Measurements from ENCODE around the gene ZBTB12.
A peak's percentile ranks its signal among the peaks of the same experiment; 100 is the strongest.

The ZBTB12 gene

DNA sequence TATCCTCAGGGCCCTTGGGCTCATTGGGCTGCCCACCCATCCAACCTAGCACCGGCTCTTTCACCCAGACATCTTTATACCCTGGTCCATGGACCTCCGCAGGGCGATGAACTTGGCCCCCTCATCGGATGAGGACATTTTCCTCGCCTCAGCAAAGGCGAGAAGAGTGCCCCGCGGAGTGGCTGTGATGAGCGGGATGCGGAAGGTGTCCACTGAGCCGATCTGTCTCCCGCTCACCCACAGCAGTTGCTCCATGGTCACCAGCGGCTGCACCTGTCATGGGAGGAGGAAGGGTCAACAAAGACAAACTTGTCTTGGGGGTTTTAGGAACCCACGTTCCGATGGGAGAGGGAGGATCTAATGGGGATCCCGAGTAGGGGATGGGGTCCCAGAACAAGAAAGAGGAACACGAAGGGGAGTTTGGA is 40.0 kb downstream of the ZBTB12 start:
- peak overlapping the region; percentile 73 for H3K9ac ChIP-seq (ENCODE audit: low read length)
- no peaks in the 10 kb centered on the region for H3K9me2 ChIP-seq (ENCODE audit: low read depth, low read length)
- no peaks in the 10 kb centered on the region for H4K20me1 ChIP-seq (ENCODE audit: insufficient read depth, low read length)
- H2AFZ ChIP-seq (ENCODE audit: low read length), result no peak overlapping the region
- H3K4me2 ChIP-seq (ENCODE audit: low read length), result peak overlapping the region; percentile 76
- peak overlapping the region; percentile 67 for H3K4me3 ChIP-seq (ENCODE audit: low read depth, low read length, poor library complexity, severe bottlenecking)
- no peak for TF ChIP-seq EZH2 (IDR thresholded peaks at IDR 0.05; ENCODE audit: borderline replicate concordance, low read length)
- TF ChIP-seq, protein P1, sequence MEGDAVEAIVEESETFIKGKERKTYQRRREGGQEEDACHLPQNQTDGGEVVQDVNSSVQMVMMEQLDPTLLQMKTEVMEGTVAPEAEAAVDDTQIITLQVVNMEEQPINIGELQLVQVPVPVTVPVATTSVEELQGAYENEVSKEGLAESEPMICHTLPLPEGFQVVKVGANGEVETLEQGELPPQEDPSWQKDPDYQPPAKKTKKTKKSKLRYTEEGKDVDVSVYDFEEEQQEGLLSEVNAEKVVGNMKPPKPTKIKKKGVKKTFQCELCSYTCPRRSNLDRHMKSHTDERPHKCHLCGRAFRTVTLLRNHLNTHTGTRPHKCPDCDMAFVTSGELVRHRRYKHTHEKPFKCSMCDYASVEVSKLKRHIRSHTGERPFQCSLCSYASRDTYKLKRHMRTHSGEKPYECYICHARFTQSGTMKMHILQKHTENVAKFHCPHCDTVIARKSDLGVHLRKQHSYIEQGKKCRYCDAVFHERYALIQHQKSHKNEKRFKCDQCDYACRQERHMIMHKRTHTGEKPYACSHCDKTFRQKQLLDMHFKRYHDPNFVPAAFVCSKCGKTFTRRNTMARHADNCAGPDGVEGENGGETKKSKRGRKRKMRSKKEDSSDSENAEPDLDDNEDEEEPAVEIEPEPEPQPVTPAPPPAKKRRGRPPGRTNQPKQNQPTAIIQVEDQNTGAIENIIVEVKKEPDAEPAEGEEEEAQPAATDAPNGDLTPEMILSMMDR (IDR thresholded peaks at IDR 0.05; ENCODE audit: low read length), result no peak
- H3F3A ChIP-seq (ENCODE audit: insufficient read depth, low read length), result no peaks in the 10 kb centered on the region
- H3K27ac ChIP-seq (ENCODE audit: low read depth, low read length, poor library complexity, severe bottlenecking), result no peak overlapping the region
- peaks cover 26% of the 10 kb centered on the region for H3K4me1 ChIP-seq (ENCODE audit: insufficient read depth, low read length, severe bottlenecking)
- H3K9me3 ChIP-seq (ENCODE audit: low read length), result no peaks in the 10 kb centered on the region
- H3K27me3 ChIP-seq (ENCODE audit: insufficient read depth, low read length), result no peaks in the 10 kb centered on the region
- peaks cover 31% of the 10 kb centered on the region for H3K36me3 ChIP-seq (ENCODE audit: insufficient read depth, low read length)
- H3K79me2 ChIP-seq (ENCODE audit: insufficient read depth, low read length), result no peaks in the 10 kb centered on the region

DNA sequence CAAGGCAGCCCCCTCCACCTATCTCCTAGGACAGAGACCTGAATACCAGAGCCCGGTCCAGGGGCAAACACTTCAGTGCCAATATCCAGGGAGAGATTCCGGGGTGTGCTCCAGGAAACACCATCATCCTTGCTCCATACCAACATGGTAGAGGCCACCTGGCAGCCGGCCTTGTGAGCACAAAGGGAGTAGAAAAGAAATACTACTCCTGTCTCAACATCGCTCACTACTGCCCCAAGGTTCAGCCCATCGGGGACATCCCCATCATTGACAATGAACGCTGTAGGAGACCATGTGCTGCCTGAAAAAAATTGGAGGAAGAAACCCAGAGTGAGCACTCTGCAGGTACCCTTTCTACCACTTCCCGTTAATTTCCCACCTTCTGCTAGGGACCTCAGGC is 40.7 kb downstream of the ZBTB12 start:
- H3K4me3 ChIP-seq (ENCODE audit: low read depth, low read length, poor library complexity, severe bottlenecking), result no peak overlapping the region
- peaks cover 31% of the 10 kb centered on the region for H3K36me3 ChIP-seq (ENCODE audit: insufficient read depth, low read length)
- no peak overlapping the region for H3K9ac ChIP-seq (ENCODE audit: low read length)
- H3K27me3 ChIP-seq (ENCODE audit: insufficient read depth, low read length), result no peaks in the 10 kb centered on the region
- H3K79me2 ChIP-seq (ENCODE audit: insufficient read depth, low read length), result no peaks in the 10 kb centered on the region
- no peak overlapping the region for H3K27ac ChIP-seq (ENCODE audit: low read depth, low read length, poor library complexity, severe bottlenecking)
- TF ChIP-seq EZH2 (IDR thresholded peaks at IDR 0.05; ENCODE audit: borderline replicate concordance, low read length), result no peak
- TF ChIP-seq, protein P1 (IDR thresholded peaks at IDR 0.05; ENCODE audit: low read length), result no peak
- no peaks in the 10 kb centered on the region for H4K20me1 ChIP-seq (ENCODE audit: insufficient read depth, low read length)
- H3F3A ChIP-seq (ENCODE audit: insufficient read depth, low read length), result no peaks in the 10 kb centered on the region
- no peak overlapping the region for H2AFZ ChIP-seq (ENCODE audit: low read length)
- no peaks in the 10 kb centered on the region for H3K9me2 ChIP-seq (ENCODE audit: low read depth, low read length)
- H3K9me3 ChIP-seq (ENCODE audit: low read length), result no peaks in the 10 kb centered on the region
- H3K4me1 ChIP-seq (ENCODE audit: insufficient read depth, low read length, severe bottlenecking), result peaks cover 26% of the 10 kb centered on the region
- H3K4me2 ChIP-seq (ENCODE audit: low read length), result no peak overlapping the region

DNA sequence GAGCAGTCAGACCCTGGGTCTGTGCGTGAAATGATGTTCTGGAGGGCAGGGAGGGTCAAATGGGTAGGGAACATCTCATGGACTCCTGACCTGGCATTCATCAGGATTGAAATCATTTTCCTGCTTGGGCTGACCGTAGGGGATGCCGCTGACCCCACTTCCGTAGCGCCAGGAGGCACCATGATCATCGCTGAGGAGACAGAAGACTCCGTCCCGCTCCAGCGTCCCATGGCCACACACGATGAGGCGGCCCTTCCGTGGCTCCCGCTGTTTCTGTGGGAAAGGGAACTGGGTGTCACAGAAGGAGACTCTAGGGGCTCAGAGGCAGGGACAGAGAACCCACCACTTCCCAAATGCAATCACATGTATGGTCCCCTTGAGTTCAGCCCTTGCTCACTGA is 41.5 kb downstream of the ZBTB12 start:
- H3K4me2 ChIP-seq (ENCODE audit: low read length), result no peak overlapping the region

More for the DNA sequence above, 41.5 kb downstream of the ZBTB12 start:
- Histone ChIP-seq H2AFZ (ENCODE audit: low read length) (no peak overlapping the region), H4K20me1 (ENCODE audit: insufficient read depth, low read length) (no peaks in the 10 kb centered on the region), H3K27ac (ENCODE audit: low read depth, low read length, poor library complexity, severe bottlenecking) (no peak overlapping the region), H3K4me3 (ENCODE audit: low read depth, low read length, poor library complexity, severe bottlenecking) (no peak overlapping the region), H3K79me2 (ENCODE audit: insufficient read depth, low read length) (no peaks in the 10 kb centered on the region), H3F3A (ENCODE audit: insufficient read depth, low read length) (no peaks in the 10 kb centered on the region), H3K9ac (ENCODE audit: low read length) (no peak overlapping the region), H3K36me3 (ENCODE audit: insufficient read depth, low read length) (peaks cover 31% of the 10 kb centered on the region), H3K9me2 (ENCODE audit: low read depth, low read length) (no peaks in the 10 kb centered on the region), H3K9me3 (ENCODE audit: low read length) (no peaks in the 10 kb centered on the region), H3K4me1 (ENCODE audit: insufficient read depth, low read length, severe bottlenecking) (peaks cover 26% of the 10 kb centered on the region), H3K27me3 (ENCODE audit: insufficient read depth, low read length) (no peaks in the 10 kb centered on the region)
- TF ChIP-seq, protein P1 (IDR thresholded peaks at IDR 0.05; ENCODE audit: low read length), result no peak
- no peak for TF ChIP-seq EZH2 (IDR thresholded peaks at IDR 0.05; ENCODE audit: borderline replicate concordance, low read length)

Measured in OCI-LY1 (cell line).